Measurements from ENCODE around the gene SLC37A4. TPM values are rescaled to one million over a fixed set of nuclear protein-coding genes. Genes with fewer than 3 reads are reported as not detected.

SLC37A4 gene
- total and polyA plus RNA-seq, 2 of the 13 experiments (the other 11 are each of a cell fraction or from before 2014, with no cell fraction given), result 43.0 to 56.1 TPM

DNA sequence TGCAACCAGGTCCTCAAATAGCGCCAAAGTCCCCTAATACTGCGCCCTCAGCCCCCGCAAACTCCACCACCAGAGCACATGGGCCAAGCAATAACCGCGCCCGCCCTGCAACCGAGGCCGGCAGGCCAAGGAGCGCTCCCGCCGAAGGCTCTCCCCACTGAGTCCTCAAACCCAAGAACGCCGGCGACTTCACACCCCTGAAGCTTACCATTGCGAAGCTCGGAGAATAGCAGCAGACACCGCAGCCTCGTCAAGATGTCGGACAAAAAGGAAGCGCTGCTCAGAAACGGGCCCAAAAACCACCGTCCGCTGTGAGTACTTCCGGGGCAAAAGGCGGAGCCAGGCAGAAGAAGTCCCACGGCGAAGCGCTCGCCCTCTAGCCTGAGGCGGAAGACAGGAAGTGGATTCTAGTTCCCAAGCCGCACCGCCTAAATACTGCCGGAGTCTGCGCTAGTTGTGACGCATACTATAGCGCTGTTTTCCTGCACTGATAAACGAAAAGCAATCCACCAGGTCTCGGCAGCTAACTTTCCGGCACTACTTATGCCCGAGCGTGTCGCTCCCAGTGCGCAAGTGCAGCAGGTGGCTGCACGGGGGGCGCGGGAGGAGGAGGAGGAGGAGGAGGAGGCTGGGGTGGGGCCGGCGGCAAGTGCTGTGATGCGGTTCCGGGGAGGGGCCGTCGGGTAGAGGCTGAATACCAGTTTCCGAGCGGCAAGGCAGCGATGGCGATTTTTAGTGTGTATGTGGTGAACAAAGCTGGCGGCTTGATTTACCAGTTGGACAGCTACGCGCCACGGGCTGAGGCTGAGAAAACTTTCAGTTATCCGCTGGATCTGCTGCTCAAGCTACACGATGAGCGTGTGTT lies 12.4 kb downstream of the SLC37A4 start, which contains the start of the genes RPS25 and TRAPPC4 (continued):
- TF ChIP-seq, protein P1, sequence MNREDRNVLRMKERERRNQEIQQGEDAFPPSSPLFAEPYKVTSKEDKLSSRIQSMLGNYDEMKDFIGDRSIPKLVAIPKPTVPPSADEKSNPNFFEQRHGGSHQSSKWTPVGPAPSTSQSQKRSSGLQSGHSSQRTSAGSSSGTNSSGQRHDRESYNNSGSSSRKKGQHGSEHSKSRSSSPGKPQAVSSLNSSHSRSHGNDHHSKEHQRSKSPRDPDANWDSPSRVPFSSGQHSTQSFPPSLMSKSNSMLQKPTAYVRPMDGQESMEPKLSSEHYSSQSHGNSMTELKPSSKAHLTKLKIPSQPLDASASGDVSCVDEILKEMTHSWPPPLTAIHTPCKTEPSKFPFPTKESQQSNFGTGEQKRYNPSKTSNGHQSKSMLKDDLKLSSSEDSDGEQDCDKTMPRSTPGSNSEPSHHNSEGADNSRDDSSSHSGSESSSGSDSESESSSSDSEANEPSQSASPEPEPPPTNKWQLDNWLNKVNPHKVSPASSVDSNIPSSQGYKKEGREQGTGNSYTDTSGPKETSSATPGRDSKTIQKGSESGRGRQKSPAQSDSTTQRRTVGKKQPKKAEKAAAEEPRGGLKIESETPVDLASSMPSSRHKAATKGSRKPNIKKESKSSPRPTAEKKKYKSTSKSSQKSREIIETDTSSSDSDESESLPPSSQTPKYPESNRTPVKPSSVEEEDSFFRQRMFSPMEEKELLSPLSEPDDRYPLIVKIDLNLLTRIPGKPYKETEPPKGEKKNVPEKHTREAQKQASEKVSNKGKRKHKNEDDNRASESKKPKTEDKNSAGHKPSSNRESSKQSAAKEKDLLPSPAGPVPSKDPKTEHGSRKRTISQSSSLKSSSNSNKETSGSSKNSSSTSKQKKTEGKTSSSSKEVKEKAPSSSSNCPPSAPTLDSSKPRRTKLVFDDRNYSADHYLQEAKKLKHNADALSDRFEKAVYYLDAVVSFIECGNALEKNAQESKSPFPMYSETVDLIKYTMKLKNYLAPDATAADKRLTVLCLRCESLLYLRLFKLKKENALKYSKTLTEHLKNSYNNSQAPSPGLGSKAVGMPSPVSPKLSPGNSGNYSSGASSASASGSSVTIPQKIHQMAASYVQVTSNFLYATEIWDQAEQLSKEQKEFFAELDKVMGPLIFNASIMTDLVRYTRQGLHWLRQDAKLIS (CRISPR knock-in tag; IDR thresholded peaks at IDR 0.05), result peak; percentile 56; the same call in 1 of the 2 replicates
- TF ChIP-seq, protein P2, sequence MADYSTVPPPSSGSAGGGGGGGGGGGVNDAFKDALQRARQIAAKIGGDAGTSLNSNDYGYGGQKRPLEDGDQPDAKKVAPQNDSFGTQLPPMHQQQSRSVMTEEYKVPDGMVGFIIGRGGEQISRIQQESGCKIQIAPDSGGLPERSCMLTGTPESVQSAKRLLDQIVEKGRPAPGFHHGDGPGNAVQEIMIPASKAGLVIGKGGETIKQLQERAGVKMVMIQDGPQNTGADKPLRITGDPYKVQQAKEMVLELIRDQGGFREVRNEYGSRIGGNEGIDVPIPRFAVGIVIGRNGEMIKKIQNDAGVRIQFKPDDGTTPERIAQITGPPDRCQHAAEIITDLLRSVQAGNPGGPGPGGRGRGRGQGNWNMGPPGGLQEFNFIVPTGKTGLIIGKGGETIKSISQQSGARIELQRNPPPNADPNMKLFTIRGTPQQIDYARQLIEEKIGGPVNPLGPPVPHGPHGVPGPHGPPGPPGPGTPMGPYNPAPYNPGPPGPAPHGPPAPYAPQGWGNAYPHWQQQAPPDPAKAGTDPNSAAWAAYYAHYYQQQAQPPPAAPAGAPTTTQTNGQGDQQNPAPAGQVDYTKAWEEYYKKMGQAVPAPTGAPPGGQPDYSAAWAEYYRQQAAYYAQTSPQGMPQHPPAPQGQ (CRISPR knock-in tag; IDR thresholded peaks at IDR 0.05; ENCODE audit: borderline replicate concordance), result no peak
- TF ChIP-seq SMARCE1 (IDR thresholded peaks at IDR 0.05; ENCODE audit: borderline replicate concordance), result no peak
- peak; percentile 73 for TF ChIP-seq YEATS4 (CRISPR knock-in tag; IDR thresholded peaks at IDR 0.05; ENCODE audit: borderline replicate concordance)
- TF ChIP-seq ZNF766 (CRISPR knock-in tag; IDR thresholded peaks at IDR 0.05; ENCODE audit: borderline replicate concordance), result no peak
- TF ChIP-seq CHD2 (IDR thresholded peaks at IDR 0.05; ENCODE audit: low read depth, low read length), result peak; percentile 37; the same call in 1 of the 2 replicates
- TF ChIP-seq, protein P3, sequence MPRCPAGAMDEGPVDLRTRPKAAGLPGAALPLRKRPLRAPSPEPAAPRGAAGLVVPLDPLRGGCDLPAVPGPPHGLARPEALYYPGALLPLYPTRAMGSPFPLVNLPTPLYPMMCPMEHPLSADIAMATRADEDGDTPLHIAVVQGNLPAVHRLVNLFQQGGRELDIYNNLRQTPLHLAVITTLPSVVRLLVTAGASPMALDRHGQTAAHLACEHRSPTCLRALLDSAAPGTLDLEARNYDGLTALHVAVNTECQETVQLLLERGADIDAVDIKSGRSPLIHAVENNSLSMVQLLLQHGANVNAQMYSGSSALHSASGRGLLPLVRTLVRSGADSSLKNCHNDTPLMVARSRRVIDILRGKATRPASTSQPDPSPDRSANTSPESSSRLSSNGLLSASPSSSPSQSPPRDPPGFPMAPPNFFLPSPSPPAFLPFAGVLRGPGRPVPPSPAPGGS (CRISPR knock-in tag; IDR thresholded peaks at IDR 0.05), result peak; percentile 70
- no peak; the same call in 1 of the 2 replicates for TF ChIP-seq RFXANK (CRISPR knock-in tag; IDR thresholded peaks at IDR 0.05)
- TF ChIP-seq KDM4B (CRISPR knock-in tag; IDR thresholded peaks at IDR 0.05), result peak; percentile 11; the same call in 1 of the 2 replicates
- TF ChIP-seq, protein P4, sequence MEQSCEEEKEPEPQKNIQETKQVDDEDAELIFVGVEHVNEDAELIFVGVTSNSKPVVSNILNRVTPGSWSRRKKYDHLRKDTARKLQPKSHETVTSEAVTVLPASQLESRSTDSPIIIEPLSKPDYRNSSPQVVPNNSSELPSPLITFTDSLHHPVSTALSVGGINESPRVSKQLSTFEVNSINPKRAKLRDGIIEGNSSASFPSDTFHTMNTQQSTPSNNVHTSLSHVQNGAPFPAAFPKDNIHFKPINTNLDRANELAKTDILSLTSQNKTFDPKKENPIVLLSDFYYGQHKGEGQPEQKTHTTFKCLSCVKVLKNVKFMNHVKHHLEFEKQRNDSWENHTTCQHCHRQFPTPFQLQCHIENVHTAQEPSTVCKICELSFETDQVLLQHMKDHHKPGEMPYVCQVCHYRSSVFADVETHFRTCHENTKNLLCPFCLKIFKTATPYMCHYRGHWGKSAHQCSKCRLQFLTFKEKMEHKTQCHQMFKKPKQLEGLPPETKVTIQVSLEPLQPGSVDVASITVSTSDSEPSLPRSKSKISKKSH (CRISPR knock-in tag; IDR thresholded peaks at IDR 0.05; ENCODE audit: borderline replicate concordance), result no peak
- no peak for TF ChIP-seq ZNF230 (CRISPR knock-in tag; IDR thresholded peaks at IDR 0.05)
- TF ChIP-seq ZSCAN9 (CRISPR knock-in tag; IDR thresholded peaks at IDR 0.05; ENCODE audit: borderline replicate concordance), result peak; percentile 39; the same call in 1 of the 2 replicates
- peak; percentile 85 for TF ChIP-seq TAF1 (CRISPR knock-in tag; IDR thresholded peaks at IDR 0.05)
- peak; percentile 69 for TF ChIP-seq HOXA9 (CRISPR knock-in tag; IDR thresholded peaks at IDR 0.05; ENCODE audit: borderline replicate concordance)
- no peak for TF ChIP-seq SKI (IDR thresholded peaks at IDR 0.05; ENCODE audit: partially characterized antibody)

Data from HepG2 (cell line).